H1 (cell line): ENCODE measurements around the gene LDLRAD4. TPM values are rescaled to one million over a fixed set of nuclear protein-coding genes. Genes with fewer than 3 reads are reported as not detected.

Source experiments
- microRNA-seq, 2 experiments: library from miRNA; unstranded; fragments of <30 nt; microRNA quantifications; one replicate each; pipeline versions ENCODE4 to v1.2.0, GENCODE V29; 2016 to 2020; ENCODE audit warnings: borderline microRNAs expressed in 2 of 2, borderline number of aligned reads in 2 of 2, borderline replicate concordance in 1 of 2
- polyA plus RNA-seq, 7 experiments: library from polyadenylated mRNA; depleted of rRNA in 3 of 7; stranded (reverse) in 5 of 7; unstranded in 2 of 7; fragments of >200 nt in 5 of 7; fragments of 200-250 nt in 2 of 7; gene quantifications; 1 replicate in 5 of 7; 2 replicates in 1 of 7; 4 replicates in 1 of 7; pipeline versions ENCODE4 v1.2.1 to v1.2.3, GENCODE V29; 2011 to 2013; ENCODE audit warnings: missing spikeins in 2 of 7, mixed read lengths in 2 of 7
- small RNA-seq: library from polyadenylated mRNA; stranded (forward); fragments of <200 nt; extraction: miRNeasy Mini kit (QIAGEN cat#:217004); gene quantifications from one replicate; pipeline ENCODE3, GENCODE V24; 2013; ENCODE audit not compliant: insufficient read depth
- total RNA-seq: library from RNA; stranded (reverse); fragmentation: NEBNext Ultra II Directional; extraction: Animal tissue kit (Norgen Biotek cat#: 25700); gene quantifications from 2 replicates; pipeline ENCODE4 v1.2.1, GENCODE V29; 2021

Gene LDLRAD4
- total and polyA plus RNA-seq, 2 of the 8 experiments (the other 6 are each of a cell fraction or from before 2014, with no cell fraction given) = 0.77 to 1.4 TPM

Small RNA genes lying within 50 kb of the gene (microRNA-seq; reads per million reads assigned to microRNA genes)
- gene MIR4526 = 0 reads per million in 2 experiments
- gene MIR5190 = 0 reads per million in 2 experiments

Small RNA genes lying within 50 kb of the gene (small RNA-seq; reads per million reads assigned to genes)
- gene MIR4526 (not detected), gene MIR5190 (not detected)

Other genes starting within 250 kb of the LDLRAD4 start
- gene CEP192, start 227.4 kb upstream of the LDLRAD4 start, total RNA-seq = 23.1 and 26.2 TPM in 2 replicates
- gene CEP192, start 227.4 kb upstream of the LDLRAD4 start, polyA plus RNA-seq (2011; rRNA removed) = 9.3 and 13.4 TPM in 2 replicates